NCI-H187 treated with DMSO at 0.1 percent for 48 hours (cell line): ENCODE measurements around the gene GALT.

ENCODE experiments used
- DNase-seq: peaks from one replicate; lab custom pipeline; 2025; lab: John Stamatoyannopoulos, UW

The GALT gene

DNA sequence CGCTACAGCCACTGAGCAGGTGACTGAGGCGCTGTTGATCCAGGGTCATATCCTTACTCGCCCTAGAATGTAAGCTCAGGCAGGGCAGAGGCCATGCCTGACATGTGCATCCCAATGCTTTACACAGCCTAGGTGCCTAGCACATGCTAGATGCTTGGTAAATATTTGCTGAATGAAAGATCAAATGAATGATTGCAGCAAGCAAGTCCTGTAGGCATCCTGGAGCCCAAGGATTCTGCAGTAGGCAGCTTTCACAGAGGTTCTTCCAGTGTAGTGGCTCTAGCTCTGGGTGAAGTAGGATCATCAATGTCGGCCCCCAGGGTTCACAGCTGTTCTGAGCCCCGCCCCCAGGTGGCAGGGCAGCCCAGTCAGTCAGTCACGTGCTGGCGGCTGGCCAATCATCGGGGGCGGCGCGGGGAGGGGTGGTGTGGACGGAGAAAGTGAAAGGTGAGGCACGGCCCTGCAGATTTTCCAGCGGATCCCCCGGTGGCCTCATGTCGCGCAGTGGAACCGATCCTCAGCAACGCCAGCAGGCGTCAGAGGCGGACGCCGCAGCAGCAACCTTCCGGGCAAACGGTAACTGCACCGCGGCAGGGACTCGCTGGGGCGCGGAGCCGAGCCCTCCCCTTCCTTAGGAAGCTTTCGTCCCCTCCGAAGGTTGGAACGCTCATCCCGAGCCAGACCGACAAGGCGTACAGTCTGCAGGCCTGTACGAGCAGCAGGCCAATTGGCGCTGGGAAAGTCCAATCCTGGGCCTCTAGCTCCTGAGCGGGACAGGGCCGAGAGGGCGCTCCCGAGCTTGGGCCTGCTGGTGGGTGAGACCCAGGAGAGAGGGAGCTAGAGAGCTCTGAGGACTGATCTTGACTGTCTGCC is at the start of gene GALT:
Gene GALT, plus strand, starts transcription at position 465 of the 873 bp plus-strand sequence. Its CDS starts 30 bp downstream, at position 495.
- DNase-seq, result peak; percentile 44

DNA sequence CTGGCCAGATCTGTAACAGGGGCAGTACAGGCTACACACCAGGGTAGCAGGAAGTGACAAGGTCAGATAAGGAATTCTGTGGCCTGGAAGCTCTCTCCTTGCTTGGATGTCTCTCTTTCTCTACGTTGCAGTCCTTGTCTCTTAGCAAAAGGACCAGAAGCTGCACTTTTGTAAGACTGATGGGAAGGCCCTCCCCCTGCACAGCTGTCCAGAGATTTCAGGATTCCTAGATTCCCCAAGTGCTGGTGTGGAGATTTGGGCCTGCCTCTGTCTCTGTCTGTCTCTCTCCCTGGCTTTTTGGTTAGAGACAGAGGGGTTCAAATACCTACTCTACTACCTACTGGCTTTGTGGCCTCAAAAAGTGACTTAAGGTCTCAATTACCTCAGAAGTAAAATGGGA is 46.9 kb upstream of the GALT start:
- DNase-seq, result no peak

DNA sequence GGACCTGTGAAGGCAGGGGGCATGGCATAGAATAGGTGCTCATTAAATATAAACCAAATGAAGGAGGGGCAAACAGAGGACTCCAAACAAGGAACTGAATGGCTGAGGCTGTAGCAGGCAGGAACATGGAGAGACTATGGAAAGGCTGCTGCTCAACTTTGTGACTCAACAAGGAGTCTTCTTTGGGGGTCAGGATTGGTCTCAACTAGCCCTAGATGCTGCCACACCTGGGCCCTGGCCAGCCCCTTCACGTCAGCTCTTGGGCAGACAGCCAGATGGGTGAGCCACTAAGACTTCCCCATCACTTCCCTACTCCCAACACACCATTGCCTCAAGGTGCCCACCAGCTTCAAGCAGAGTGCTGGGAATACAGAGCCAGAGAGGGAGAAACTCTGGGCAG is 45.6 kb upstream of the GALT start:
- DNase-seq, result no peak

DNA sequence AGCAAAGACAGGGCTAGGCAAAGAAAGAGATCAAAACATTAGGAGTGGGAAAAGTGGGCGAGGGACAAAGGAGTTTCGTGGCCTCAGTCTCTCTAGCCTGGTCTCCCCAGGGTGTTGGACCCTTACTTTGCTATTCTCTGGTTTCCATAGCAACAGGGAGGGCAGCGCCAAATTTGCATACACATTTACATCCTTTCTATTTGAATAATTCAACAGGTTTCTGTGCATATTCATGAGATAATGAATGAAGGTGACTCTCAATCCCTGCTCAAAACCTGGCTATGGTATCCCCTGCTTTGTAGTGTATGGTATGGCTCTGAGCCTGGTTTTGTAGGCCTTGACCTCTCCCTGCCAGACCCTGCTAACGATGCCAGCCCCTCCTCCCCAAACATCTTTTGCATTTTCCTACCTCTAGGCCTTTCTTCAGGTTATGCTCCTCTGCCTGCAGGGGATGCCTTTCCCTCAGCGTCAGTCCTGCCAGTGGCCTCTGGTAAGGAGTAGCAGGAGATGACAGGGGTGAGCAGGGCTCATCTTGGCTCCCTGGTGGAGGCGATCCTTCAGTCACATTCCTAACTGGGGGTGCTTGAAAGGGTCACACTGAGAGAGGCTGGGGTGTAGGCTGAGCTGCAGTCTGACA is 44.4 kb upstream of the GALT start:
- no peak for DNase-seq

DNA sequence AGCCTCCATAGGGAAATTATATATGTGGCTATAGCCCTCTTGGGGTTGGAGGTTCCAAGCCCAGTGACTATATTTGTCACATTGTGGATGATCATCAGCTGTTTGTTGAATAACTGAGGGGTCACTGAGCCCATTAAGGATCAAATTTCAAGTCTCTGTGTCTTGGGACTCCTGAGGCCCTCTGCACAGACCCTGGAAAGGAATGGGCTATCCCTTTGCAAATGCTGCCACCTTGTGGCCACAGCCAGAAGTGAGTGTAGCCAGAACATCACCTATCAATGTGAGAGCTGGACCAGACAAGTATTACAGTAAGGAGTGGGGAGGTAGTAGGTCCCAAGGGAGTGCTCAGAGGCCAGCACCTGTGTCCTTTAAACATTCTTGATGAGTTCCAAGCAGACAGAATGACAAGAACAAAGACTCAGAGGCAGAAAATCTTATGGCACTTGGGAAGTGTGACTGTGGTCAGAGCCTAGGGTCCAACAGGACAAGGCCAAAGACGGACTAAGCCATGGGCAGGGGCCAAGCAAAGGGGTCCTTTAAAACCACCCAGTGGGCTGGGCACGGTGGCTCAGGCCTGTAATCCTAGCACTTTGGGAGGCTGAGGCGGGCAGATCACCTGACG is 42.8 kb upstream of the GALT start:
- DNase-seq, result no peak

DNA sequence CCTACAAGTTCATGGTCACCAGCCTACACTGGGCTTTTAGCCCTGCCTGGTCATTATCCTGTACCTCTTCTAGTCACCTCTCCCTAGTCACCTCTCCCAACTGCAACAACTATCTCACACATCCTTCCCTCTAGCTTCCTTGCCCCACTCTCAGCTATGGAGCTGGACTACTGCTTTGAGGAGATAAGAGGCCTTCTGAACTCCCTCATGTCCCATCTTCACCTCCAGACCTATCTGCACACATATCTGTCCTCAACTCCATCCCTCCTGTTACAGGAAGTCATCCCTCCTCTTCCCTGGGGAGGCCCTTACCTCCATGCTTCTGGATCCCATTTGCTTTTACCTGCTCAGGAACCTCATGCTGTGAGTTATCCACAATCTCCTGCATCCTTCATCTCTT is 40.3 kb upstream of the GALT start:
- DNase-seq, result no peak

DNA sequence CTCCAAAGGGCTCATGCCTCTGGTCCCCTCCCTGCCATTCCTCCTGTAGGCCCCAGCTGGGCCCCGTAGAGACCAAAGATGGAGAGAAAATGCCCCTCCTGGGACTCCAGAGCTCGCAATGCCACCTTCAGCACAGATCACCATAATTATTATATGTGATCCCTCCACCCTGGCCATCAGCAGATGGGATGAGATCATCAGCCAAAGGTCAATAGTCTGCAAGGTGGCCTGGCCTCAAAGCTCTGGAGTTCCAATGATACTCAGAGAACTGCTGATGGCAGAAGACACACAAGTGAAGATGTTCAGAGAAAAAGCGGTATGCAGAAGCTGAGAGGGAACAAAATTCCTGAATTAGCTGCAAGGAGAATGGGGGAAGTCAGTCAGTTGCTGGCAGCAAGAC is 39.6 kb upstream of the GALT start:
- DNase-seq, result no peak

DNA sequence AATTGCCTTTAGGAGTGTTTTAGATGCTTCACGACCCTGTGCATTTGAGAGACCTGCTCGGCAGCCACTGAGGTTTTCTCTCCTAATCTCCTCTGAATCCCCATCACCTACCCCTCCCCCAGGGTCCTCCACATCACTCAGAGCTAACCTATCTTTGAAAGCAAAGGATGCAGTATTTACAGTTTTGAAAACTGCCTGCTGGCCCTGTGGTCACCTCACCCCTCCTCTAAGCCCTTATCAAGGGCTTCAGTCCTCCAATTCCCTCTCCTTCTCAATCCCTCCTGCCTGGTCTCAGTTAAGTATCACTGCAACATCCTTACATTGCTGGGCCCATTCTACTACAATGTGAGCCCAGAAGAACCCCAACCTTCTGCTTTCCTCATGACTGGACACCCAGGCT is 39.1 kb upstream of the GALT start:
- no peak for DNase-seq

DNA sequence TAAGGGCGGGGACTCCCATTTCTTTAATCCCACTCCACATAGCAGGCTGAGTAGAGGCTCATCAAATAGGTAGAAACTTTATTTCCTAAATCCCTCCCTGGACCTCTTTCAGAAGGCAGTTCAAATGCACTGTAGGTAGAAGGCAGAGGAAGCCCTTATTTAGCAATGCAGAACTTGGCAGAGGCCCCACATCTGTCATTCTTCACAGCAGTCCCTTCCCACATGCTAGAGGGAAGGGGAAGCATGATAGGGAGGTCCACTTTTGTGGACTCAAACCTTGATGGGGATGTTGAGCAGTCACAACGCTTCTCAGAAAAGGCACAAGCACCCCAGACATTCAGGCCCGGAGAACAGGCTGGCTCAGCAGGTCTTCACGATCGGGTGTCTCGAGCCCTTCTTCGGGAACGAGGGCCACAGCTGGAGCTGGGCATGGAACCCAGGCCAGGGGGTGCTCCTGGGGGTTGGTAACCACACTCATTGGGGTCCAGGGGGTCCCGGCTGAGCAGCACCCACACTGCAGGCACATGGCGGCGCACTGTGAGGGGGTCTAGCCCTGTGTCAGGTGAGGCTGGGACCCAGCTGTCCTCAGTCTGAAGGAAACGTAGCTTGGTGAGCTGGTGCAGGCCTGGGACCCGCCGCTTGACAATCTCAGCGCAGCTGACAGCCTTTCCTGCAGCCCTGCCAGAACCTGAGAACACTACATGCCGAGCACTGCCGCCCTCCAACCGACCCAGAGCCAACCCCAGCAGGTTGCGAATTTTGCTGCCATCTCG is 35.9 kb upstream of the GALT start:
- DNase-seq, result no peak

DNA sequence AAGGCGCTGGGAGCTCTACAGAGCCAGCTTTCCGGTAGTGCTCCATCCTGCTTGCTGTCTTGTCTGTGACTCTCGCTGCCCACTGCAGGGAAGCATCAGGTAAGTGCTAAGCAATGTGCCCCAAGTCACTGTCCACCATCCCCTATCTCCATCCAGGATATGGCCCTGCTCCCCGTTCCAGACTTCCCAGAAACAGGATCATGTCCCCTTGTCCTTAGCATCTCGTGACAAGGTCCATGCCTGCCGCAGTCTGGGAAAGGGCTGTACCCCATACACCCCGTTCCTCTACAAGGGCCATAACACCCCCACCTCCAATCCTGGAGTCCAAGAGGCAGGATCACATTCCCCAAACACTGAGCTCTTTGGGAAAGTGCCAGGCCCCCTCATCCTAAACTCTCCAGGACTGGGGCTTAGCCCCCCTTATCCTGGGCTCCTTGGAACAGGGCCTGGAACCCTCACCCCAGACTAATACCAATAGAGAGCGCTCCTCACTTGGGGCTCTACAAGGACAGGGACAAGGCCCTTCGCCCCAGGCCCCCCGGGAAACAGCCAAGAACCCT is 35.1 kb upstream of the GALT start:
- no peak for DNase-seq

DNA sequence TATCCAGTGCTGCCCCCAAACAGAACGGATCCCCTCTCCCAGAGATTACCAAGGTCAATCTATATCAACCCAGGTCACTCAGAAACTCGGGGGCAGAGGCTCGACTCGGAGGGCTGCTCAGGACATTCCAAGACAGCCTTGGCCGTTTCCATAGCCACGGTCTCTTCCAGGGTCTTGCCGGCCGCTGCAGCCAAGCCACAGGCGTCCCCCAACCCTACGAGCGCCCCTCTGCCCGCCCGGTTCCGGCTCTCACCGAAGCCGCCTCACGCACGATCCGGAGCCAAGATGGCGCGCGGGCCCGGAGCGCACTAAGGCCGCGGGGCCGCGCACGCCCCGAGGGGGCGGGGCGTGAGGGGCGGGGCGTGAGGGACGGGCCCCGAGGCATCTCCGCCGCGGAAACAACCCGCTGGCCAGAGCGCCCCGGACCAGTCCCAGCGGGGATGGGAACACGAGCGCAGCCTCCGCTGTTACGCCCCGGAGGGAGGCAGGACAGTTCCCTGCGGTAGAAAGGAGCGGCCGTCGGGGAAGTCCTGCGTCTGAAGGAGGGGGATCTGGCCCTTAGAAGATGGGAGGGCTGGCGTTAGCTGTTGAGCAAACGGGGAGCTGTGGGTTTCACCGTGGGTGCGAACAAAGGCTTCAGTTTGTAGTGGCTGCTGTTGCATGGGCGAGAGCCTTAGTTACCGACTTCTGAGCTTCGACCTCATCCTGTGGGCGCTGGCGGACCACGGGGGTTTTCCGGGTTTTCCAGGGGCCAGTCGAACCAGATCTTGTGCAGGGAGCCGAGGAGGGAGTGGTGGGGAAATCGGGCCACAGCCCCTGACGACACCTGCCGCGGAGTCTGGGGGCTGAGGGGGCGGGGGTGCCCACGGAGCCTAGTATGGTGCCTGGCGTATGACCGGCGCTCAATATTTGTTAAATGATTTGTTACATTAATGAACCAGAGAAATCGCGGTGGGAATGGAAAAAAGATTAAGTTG is 34.4 kb upstream of the GALT start, which contains the start of gene RPP25L:
Gene RPP25L, minus strand, starts transcription at position 287 of the 977 bp plus-strand sequence. CDS start 801 bp downstream, outside the sequence.
- no peak for DNase-seq

DNA sequence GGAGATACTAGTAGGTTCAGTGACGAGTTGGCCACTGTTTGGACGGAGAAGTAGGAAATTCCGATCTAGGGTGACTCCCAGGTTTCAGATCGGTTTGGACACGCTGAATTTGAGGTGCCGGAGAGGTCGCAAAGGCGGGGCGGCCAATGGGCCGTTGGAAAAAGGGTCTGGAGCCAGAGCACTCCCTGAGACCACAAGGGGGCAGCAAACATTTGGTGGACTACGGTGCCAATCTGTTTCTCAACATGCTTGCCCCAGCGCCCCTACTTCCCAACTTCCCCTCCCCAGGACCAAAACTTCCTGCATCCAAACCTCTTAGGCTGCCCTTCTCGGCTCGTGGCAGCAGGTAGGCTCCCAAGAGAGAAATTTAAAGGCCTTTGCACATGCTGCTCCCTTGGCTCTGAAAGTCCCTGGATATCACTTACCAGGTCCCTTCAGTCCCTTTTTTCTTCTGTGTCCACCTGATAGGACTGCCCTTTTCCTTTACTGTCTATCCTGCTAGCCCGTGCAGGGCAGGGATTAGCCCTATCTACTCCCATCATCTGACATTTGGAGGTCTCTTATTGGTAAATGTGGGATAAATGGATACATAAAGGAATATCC is 33.6 kb upstream of the GALT start:
- no peak for DNase-seq

DNA sequence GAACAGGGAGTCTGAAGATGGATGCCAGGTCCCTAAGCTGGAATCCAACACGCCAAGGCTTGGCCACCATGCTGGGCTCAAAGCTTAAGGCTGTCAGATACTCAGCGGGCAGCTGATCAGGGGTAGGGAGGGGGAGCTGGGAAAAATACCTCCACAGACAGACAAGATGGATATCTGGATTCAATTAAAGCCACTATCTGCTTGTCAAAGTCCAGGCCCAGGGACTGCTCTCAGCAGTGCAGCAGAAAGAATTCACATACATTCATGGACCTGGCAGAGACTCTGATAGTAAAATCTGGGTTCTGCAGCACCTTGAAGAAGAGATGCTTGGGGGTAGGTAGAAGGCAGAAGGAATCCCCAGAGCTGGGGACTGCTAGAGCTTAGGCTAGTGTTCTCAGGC is 31.3 kb upstream of the GALT start:
- DNase-seq, result no peak

DNA sequence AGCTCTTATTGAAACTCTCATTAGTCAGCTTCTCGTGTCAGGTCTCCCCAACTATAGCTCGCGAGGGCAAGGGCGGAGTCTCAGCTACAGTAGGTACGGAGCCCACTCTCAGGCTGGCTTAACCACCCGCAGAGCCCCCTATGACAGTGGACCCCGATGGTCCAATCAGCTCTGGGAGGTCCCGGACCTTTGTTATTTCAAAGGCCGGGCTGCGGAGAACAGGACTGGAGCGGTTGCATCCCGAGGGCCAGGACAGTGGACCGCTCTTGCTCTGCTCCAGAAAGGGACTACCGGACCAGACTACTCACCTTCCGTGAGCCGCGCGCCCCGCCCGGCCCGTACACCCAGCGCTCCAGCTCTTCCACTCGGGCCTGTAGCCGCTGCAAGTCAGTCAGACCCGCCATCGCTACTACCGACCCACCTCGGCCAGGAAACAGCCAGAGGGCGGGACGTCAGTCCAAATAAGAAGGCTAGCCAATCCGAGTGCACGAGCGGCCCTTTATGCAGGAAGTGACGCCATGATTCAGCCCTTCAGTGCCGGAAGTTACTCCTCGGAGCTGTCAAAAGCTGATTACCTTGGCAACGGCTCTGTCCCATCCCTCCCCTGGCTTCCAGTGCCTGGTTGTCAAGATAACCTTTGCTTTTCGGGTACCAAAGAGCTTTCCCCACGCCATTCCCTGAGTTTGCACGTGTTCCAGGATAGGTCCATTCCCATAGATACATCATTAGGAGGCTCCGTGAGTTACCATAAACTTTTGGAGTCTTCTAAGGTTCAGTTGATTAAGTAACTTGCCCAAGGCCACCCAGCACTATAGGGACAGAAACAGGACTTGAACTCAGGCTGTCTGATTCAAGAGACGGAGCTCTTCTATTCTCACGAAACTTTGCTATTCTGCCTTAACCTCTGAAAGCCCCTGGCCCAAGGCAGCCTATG is 26.1 kb upstream of the GALT start, which contains the start of gene DCTN3:
Gene DCTN3, minus strand, starts transcription at position 435 of the 934 bp plus-strand sequence. Its CDS starts 31 bp downstream, at position 404.
- DNase-seq, result peak; percentile 51

DNA sequence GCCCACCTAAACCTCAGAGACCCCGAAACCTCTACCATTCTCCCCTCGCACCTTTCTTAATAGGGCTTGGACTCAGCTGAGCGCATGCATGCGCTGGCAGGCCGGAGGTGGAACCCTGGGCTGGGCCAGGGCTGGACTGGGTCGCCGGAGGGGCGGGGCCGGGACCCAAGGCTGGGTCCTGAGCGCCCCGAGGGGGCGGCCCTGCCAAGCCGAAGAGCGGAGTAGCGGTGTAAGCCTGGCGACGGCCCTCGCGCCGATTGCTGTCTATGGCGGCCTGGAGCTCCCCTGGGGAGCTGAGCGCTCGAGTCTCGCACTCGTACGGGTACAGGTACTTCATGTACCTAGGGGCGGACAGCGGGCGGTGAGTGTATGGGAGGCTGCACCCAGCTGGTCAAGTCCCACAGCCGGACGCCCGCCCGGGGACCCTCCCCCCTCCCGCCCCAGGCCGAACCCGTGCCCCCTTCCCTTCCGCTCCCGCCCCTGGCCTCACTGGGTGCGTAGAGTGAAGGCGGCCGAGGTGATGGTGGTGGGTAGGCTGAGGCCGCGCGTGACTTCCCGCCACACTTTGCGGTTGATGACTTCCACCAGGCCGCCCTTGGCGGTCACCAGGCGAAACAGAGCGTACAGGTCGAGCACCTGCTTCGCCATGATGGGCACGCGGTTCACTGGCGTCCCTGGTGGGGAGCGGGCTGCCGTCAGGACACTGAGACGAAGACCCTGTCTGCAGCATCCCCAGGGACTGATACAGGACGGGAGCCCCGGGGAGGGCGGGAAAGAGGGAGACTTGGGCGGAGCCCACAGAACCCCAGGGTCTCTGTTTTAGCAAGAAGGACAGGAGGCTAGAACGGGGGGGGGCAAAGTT is 22.9 kb upstream of the GALT start:
- no peak for DNase-seq

DNA sequence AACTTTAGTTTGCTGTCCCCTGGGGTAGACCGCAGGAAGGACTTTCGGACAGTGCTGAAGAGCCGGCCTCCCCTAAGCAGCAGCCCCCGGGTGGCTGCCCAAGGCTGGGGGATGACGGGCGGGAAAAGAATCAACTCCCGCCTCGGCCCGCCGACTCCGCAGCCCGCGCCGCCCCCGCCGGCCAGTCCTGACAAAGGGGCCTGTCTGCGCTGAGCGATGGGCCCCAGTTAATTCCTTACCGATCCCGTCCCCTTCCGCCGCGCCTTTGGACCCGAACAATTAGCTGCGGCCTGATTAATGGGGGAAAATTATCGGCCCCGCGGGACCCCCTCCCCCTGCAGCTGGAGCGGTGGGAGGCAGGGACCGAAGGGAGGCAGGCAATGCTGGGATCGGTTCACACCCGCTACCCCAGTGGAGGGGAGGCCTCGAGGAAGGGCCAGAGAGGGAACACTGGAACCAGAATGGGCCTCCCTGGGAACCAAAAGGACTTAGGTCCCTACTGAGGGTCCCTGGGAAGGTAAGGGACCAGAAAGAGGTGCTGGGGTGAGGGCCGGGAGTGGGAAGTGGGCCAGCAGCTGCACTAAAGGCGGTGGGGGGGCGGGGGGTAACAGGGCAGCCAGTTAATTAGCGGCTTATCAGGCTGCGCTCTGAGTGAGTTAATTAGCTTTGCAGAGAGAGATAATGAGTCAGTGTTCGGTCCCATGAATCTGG is 21.8 kb upstream of the GALT start:
- DNase-seq, result no peak

DNA sequence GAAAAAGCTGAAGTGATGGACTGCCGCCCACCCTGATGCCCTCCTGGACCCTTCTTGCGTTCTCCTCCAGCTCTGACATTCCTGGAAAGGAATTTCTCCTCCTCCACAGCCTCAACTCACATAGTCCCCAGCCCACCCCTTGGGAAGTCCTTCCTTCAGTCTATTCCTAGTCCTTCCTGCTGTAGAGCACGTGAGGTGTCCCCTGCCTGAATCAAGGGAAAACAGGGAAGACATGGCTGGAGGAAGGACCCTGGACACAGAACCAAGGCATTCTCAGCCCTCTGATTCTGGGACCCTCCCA is 21.3 kb upstream of the GALT start:
- DNase-seq, result no peak
